NCI-H1694 treated with DMSO at 0.1 percent for 48 hours (cell line): Measurements from ENCODE around the gene CYBA.

ENCODE experiments used
- DNase-seq: peaks from one replicate; lab custom pipeline; 2025; lab: John Stamatoyannopoulos, UW

CYBA gene

DNA sequence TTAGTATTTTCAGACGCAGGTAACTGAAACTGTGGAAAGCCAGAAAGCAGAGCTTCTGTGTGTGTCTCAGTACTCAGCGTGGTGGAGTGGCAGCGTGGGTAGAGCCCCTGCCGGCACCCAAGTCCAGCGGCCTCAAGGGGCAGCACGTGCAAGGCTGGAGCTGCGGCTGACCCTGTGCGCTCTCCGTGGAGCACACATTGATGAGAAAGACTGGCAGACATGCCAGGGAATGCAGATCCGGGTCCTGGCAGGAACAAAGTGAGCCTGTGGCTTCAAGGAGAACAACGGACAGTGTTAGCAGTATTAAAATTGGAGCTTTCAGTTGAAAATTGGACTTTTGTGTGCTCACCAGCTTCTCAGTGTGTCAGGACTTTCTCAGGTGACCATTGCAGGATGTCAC is 57.4 kb downstream of the CYBA start:
- no peak for DNase-seq
